Peyer's patch (tissue), 4 donors: Measurements from ENCODE around the gene PRKCI.

Experiments used
- CTCF ChIP-seq, 6 experiments: fragments of 450-650 bp in 4 of 6; fragments of 200-600 bp in 2 of 6; sonication (generic) in 1 of 6; IDR thresholded peaks; one replicate each; pipeline ENCODE4 v1.5.1; 2017 to 2019; ENCODE audit warnings: antibody characterized with exemption in 6 of 6, mild to moderate bottlenecking in 3 of 6, moderate library complexity in 1 of 6
- POLR2A ChIP-seq, 2 donors: fragments of 450-650 bp; IDR thresholded peaks; one replicate each; pipeline ENCODE4 v1.5.1; 2017; ENCODE audit warnings: antibody characterized with exemption in 2 of 2, mild to moderate bottlenecking in 2 of 2, moderate library complexity in 2 of 2

- no peak for TF ChIP-seq CTCF (IDR thresholded peaks at IDR 0.05)
- TF ChIP-seq POLR2A (IDR thresholded peaks at IDR 0.05), result no peak
Measured at GRCh38 chr3:170232266-170232665, 10.0 kb downstream of the PRKCI start.
